Fibroblast of villous mesenchyme (primary cell): ENCODE data around the gene ATP2B2. TPM values are rescaled to one million over a fixed set of nuclear protein-coding genes. Genes with fewer than 3 reads are reported as not detected.

Experiments
- DNase-seq: peaks from one replicate; pipeline ENCODE4 v3.0.0-alpha.2; 2010; ENCODE audit warnings: low read depth
- H3K4me3 ChIP-seq: 2 replicates; pipeline ENCODE4 v1.5.1; 2011; ENCODE audit warnings: low read depth, mild to moderate bottlenecking, low read length
- CTCF ChIP-seq: IDR thresholded peaks from 2 replicates; pipeline ENCODE4 v1.5.1; 2012; ENCODE audit warnings: low read depth, mild to moderate bottlenecking, low read length; ENCODE audit not compliant: insufficient read depth
- total RNA-seq: library from RNA; depleted of rRNA; stranded (reverse); fragments of >200 nt; gene quantifications from 2 replicates; pipeline ENCODE4 v1.2.3, GENCODE V29; 2012

ATP2B2 gene
- total RNA-seq, 1 donor = not detected

DNA sequence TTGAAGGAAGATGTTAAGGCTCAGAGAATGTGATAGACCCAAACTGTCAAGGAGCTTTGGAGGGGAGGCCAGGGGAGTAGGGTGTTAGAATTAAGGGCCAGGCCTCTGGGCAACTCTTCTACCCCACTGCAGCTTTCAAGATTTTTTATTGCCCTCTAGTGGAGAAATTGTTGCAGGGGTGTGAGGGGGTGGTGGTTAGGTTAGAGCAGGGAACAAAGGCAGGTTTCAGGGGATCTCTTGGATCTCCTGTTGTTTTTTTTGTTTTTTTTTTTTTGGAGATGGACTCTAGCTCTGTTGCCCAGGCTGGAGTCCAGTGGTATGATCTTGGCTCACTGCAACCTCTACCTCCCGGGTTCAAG, 183.1 kb downstream of the ATP2B2 start:
- no peak for DNase-seq
- TF ChIP-seq CTCF = peak; percentile 34
- no peak overlapping the region for H3K4me3 ChIP-seq

DNA sequence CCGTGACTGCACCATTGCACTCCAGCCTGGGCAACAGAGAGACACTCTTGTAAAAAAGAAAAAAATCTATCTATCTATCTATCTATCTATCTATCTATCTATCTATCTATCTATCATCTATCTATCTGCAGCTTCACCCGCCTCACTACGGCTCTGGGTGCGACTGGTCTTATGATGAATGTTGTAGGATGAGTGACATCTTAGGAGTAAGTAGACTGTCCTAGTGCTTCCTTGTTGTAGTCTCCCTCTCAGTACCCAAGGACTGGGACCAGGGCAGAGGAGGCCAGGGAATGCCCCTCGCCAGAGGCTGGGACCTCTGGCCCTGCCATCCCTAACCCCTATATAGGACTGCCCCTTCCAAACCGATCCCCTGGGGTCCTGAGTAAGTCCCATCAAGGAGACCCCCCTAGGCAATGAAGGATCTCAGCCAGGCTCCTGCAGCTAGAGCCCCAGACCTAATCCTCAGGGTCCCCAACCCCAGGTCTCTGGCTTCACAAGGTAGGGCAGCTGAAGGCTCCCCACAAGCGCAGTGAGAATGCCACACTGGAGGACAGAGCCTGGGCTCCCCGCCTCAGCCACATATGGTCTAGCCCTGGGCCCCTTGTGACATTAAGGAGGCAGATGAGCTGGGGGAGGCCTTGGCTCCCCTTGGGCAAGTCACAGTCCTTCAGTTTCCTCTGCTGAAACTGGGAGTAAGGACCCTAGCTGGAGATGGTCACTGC, 183.6 kb downstream of the ATP2B2 start:
- no peak overlapping the region for H3K4me3 ChIP-seq
- TF ChIP-seq CTCF = no peak
- no peak for DNase-seq

- TF ChIP-seq CTCF = no peak
- peak overlapping the region; percentile 100 for H3K4me3 ChIP-seq
- no peak for DNase-seq
Measured at GRCh38 chr3:10320320-10320677, 185.1 kb downstream of the ATP2B2 start.

DNA sequence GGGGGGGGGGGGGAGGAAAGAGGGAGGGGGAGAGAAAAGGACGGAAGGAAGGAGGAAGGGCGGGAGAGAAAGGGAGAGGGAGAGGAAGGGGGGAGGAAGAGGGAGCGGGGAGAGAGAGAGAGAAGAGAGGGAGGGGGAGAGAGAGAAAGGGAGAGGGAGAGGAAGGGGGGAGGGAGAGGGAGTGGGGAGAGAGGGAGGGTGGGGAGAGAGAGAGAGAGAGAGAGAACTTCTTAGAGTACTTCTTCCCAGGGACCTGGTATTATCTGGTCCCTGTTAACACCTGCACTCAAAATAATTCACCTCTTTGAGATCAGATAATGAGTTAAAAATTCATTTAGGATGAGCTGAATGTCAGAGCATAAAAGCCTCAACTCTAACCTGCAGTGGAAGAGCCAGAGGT, 185.6 kb downstream of the ATP2B2 start:
- TF ChIP-seq CTCF = no peak
- DNase-seq = peak; percentile 38
- H3K4me3 ChIP-seq = peak overlapping the region; percentile 100

- TF ChIP-seq CTCF = no peak
- DNase-seq = no peak
- H3K4me3 ChIP-seq = peak overlapping the region; percentile 100
Measured at GRCh38 chr3:10319251-10319650, 186.1 kb downstream of the ATP2B2 start.

- H3K4me3 ChIP-seq = no peak overlapping the region
- TF ChIP-seq CTCF = no peak
- DNase-seq = no peak
Measured at GRCh38 chr3:10317961-10318350, 187.4 kb downstream of the ATP2B2 start.
